Measurements from ENCODE around the gene C19orf25. TPM values are rescaled to one million over a fixed set of nuclear protein-coding genes. Genes with fewer than 3 reads are reported as not detected.

Gene C19orf25
- total and polyA plus RNA-seq, 10 of the 15 experiments (the other 5 are each of a cell fraction or from before 2014, with no cell fraction given): 1.2 to 67.0 (median 25.6) TPM

- ChIA-PET RAD21 (ENCODE audit: unreplicated experiment) (interaction anchor here (0.8 kb wide), 1 partner anchor 10 kb away, joined by 3 read pairs; no protein-coding TSS in a partner anchor), CTCF (no interaction called here), POLR2A (no interaction called here), SMC1A (ENCODE audit: uncharacterized antibody, unreplicated experiment) (no interaction called here)
- FAIRE-seq: no peak
- no peak overlapping the region for H3K27ac ChIP-seq (ENCODE audit: control insufficient read depth, insufficient read depth)
- no peak overlapping the region for H3K9ac ChIP-seq (ENCODE audit: control insufficient read depth, insufficient read depth, low read length)
- BruUV-seq (replicated peaks): no TSS peak
- H3K4me2 ChIP-seq (ENCODE audit: control insufficient read depth, insufficient read depth): no peak overlapping the region
- H3K27me3 ChIP-seq (replicated peaks in 1 of 2; ENCODE audit: control insufficient read depth in 2 of 2, insufficient read depth in 2 of 2, low read length in 1 of 2): no peaks in the 10 kb centered on the region
- H3K36me3 ChIP-seq (ENCODE audit: control insufficient read depth in 2 of 2, insufficient read depth in 2 of 2, low read length in 1 of 2): peaks cover 5 to 30% of the 10 kb centered on the region in 2 experiments
- intact Hi-C loops (cut with micrococcal nuclease; ENCODE audit: unreplicated experiment) (no loop called here), in situ Hi-C loops (cut with MboI) (no loop called here)
- WGBS (ENCODE audit: insufficient coverage, insufficient replicate concordance, low lambda C conversion rate, missing lambda C conversion rate): 97% methylated on average over 38 of the region's 39 CpGs
- no peak overlapping the region for H3K4me3 ChIP-seq
- DNase-seq (ENCODE audit: low read depth, low spot score): no peak
- H3K4me1 ChIP-seq (ENCODE audit: control insufficient read depth, insufficient read depth, low read length): peaks cover 3% of the 10 kb centered on the region
- peaks cover 15% of the 10 kb centered on the region for H3K79me2 ChIP-seq (ENCODE audit: control insufficient read depth, insufficient read depth, low read length)
- no peak overlapping the region for H2AFZ ChIP-seq (ENCODE audit: control insufficient read depth, low read depth, low read length)
- no peaks in the 10 kb centered on the region for H3K9me3 ChIP-seq (replicated peaks; ENCODE audit: control insufficient read depth, insufficient read depth, low read length)
- ATAC-seq: no peak
- no peak for TF ChIP-seq CBFB (IDR thresholded peaks at IDR 0.05; ENCODE audit: low read depth)
- no peak for TF ChIP-seq SPI1 (IDR thresholded peaks at IDR 0.05; ENCODE audit: borderline replicate concordance, insufficient read depth, low read depth, low read length)
- no peak for TF ChIP-seq NKRF (conservative IDR thresholded peaks at IDR 0.05)
- TF ChIP-seq KDM1A (IDR thresholded peaks at IDR 0.05; ENCODE audit: borderline replicate concordance): no peak
- no peak for TF ChIP-seq YY1 (IDR thresholded peaks at IDR 0.05; ENCODE audit: low read depth, low read length)
- TF ChIP-seq IRF4 (IDR thresholded peaks at IDR 0.05; ENCODE audit: low read depth, low read length): no peak
- TF ChIP-seq SMARCA5 (IDR thresholded peaks at IDR 0.05): no peak
- TF ChIP-seq RAD51 (IDR thresholded peaks at IDR 0.05): no peak
- no peak for TF ChIP-seq NR2C1 (IDR thresholded peaks at IDR 0.05)
- TF ChIP-seq NFXL1 (IDR thresholded peaks at IDR 0.05; ENCODE audit: borderline replicate concordance): no peak
- no peak for TF ChIP-seq STAT1 (conservative IDR thresholded peaks at IDR 0.05)
- TF ChIP-seq ASH2L (IDR thresholded peaks at IDR 0.05; ENCODE audit: borderline replicate concordance, low read depth): no peak
- no peak for TF ChIP-seq KAT2A (conservative IDR thresholded peaks at IDR 0.05; ENCODE audit: control insufficient read depth, low read depth, low read length)
- no peak for TF ChIP-seq USF1 (IDR thresholded peaks at IDR 0.05; ENCODE audit: borderline replicate concordance, extremely low read length, insufficient read depth, low read depth, low read length)
- no peak for TF ChIP-seq POU2F2 (IDR thresholded peaks at IDR 0.05; ENCODE audit: borderline replicate concordance, low read depth, low read length)
- no peak for TF ChIP-seq TCF12 (IDR thresholded peaks at IDR 0.05; ENCODE audit: low read depth, low read length)
- TF ChIP-seq IRF3 (IDR thresholded peaks at IDR 0.05): no peak
- TF ChIP-seq CHD1 (IDR thresholded peaks at IDR 0.05; ENCODE audit: low read depth, low read length): no peak
- TF ChIP-seq HDAC2 (IDR thresholded peaks at IDR 0.05): no peak
- no peaks in the 10 kb centered on the region; the same call in 1 of the 2 replicates for H4K20me1 ChIP-seq (ENCODE audit: control insufficient read depth, insufficient read depth)
Measured at GRCh38 chr19:1434577-1435060, 44.4 kb downstream of the C19orf25 start.

Data from GM12878 (cell line).